ENCODE data around the gene CAMTA1.

The CAMTA1 gene

DNA sequence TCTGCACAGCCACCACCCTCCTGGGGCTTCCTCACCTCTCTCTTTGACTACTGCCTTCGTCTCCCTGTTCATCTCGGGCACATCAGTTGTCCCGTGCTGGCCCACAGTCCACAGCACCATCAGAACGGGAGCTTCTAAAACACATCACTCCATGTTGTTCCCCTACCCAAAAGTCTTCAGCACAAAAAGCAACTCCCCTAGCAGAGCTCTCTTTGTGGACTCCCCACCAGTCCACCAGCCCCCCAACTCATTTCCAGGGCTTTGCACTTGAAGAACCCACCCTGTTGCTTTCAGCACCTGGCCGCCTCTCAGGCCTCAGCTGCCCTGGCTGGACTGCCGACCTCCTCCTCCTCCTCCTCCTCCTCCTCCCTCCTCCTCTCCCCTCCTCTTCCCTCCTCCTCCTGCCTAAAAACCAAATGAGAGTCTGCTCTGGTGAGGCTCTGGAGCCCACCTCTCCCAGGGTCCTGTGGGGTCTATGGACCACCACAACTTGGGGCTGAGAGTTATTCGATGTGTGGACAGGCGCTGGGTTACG is 734.7 kb downstream of the CAMTA1 start:
- no peak overlapping the region for H2BK120ac ChIP-seq (ENCODE audit: insufficient read depth, low read length, poor library complexity)
- DNase-seq: no peak

GRCh38 chr1:7520496-7520895 is 735.2 kb downstream of the CAMTA1 start:
- H2BK5ac ChIP-seq (ENCODE audit: low read depth, low read length, poor library complexity): no peak overlapping the region
- no peaks in the 10 kb centered on the region for H3K27me3 ChIP-seq (ENCODE audit: insufficient read depth, low read length)
- H4K91ac ChIP-seq (ENCODE audit: low read depth, low read length): no peak overlapping the region
- H3K18ac ChIP-seq (ENCODE audit: low read length): no peak overlapping the region
- WGBS (ENCODE audit: extremely low coverage, insufficient coverage, insufficient read length): no CpG with 5 or more reads among the region's 4 CpGs
- H3K27ac ChIP-seq (ENCODE audit: low read depth, low read length): no peak overlapping the region
- H4K12ac ChIP-seq (ENCODE audit: low read depth, low read length): no peak overlapping the region
- H2AK5ac ChIP-seq (ENCODE audit: low read length): no peak overlapping the region
- H3K14ac ChIP-seq (ENCODE audit: low read length): no peak overlapping the region
- no peak overlapping the region for H3K9ac ChIP-seq (ENCODE audit: low read length)
- no peak overlapping the region for H3K4me3 ChIP-seq (ENCODE audit: low read depth, low read length)
- DNase-seq: no peak
- H4K8ac ChIP-seq (ENCODE audit: low read depth, low read length): no peak overlapping the region
- H2BK120ac ChIP-seq (ENCODE audit: insufficient read depth, low read length, poor library complexity): no peak overlapping the region
- H3K4me1 ChIP-seq (ENCODE audit: control insufficient read depth in 1 of 2, insufficient read depth in 2 of 2, low read length in 2 of 2): no peaks in the 10 kb centered on the region
- no peaks in the 10 kb centered on the region for H3K36me3 ChIP-seq (ENCODE audit: control insufficient read depth in 1 of 2, insufficient read depth in 2 of 2, low read length in 2 of 2)
- no peak overlapping the region for H3K4ac ChIP-seq (ENCODE audit: low read depth, low read length)
- peaks cover 3% of the 10 kb centered on the region for H3K9me3 ChIP-seq (ENCODE audit: insufficient read depth, low read depth, low read length)
- no peak overlapping the region for H3K23ac ChIP-seq (ENCODE audit: low read length)
- no peak overlapping the region for H3K4me2 ChIP-seq (ENCODE audit: low read length)
- no peak overlapping the region for H2AFZ ChIP-seq (ENCODE audit: insufficient read depth, low read length, poor library complexity)
- H3K79me2 ChIP-seq (ENCODE audit: control insufficient read depth, insufficient read depth, low read length, poor library complexity): no peaks in the 10 kb centered on the region
- H3K79me1 ChIP-seq (ENCODE audit: low read length): no peaks in the 10 kb centered on the region
- H2BK12ac ChIP-seq (ENCODE audit: low read length): no peak overlapping the region

More for the DNA sequence above, 734.7 kb downstream of the CAMTA1 start:
- H3K79me1 ChIP-seq (ENCODE audit: low read length): no peaks in the 10 kb centered on the region
- H4K8ac ChIP-seq (ENCODE audit: low read depth, low read length): no peak overlapping the region
- H3K9me3 ChIP-seq (ENCODE audit: insufficient read depth, low read depth, low read length): peaks cover 3% of the 10 kb centered on the region
- no peaks in the 10 kb centered on the region for H3K79me2 ChIP-seq (ENCODE audit: control insufficient read depth, insufficient read depth, low read length, poor library complexity)
- H3K4me1 ChIP-seq (ENCODE audit: control insufficient read depth in 1 of 2, insufficient read depth in 2 of 2, low read length in 2 of 2): no peaks in the 10 kb centered on the region
- H2BK5ac ChIP-seq (ENCODE audit: low read depth, low read length, poor library complexity): no peak overlapping the region
- no peak overlapping the region for H2BK12ac ChIP-seq (ENCODE audit: low read length)
- H3K4me2 ChIP-seq (ENCODE audit: low read length): no peak overlapping the region
- no peak overlapping the region for H3K18ac ChIP-seq (ENCODE audit: low read length)
- H3K4me3 ChIP-seq (ENCODE audit: low read depth, low read length): no peak overlapping the region
- H3K14ac ChIP-seq (ENCODE audit: low read length): no peak overlapping the region
- H3K9ac ChIP-seq (ENCODE audit: low read length): no peak overlapping the region
- no peaks in the 10 kb centered on the region for H3K27me3 ChIP-seq (ENCODE audit: insufficient read depth, low read length)
- no peak overlapping the region for H3K27ac ChIP-seq (ENCODE audit: low read depth, low read length)
- WGBS (ENCODE audit: extremely low coverage, insufficient coverage, insufficient read length): no CpG with 5 or more reads among the region's 9 CpGs
- H3K23ac ChIP-seq (ENCODE audit: low read length): no peak overlapping the region
- no peak overlapping the region for H2AFZ ChIP-seq (ENCODE audit: insufficient read depth, low read length, poor library complexity)
- H3K36me3 ChIP-seq (ENCODE audit: control insufficient read depth in 1 of 2, insufficient read depth in 2 of 2, low read length in 2 of 2): no peaks in the 10 kb centered on the region
- H4K91ac ChIP-seq (ENCODE audit: low read depth, low read length): no peak overlapping the region
- no peak overlapping the region for H2AK5ac ChIP-seq (ENCODE audit: low read length)
- no peak overlapping the region for H4K12ac ChIP-seq (ENCODE audit: low read depth, low read length)
- H3K4ac ChIP-seq (ENCODE audit: low read depth, low read length): no peak overlapping the region

GRCh38 chr1:7524341-7525337 is 739.4 kb downstream of the CAMTA1 start:
- Histone ChIP-seq H3K79me2 (ENCODE audit: control insufficient read depth, insufficient read depth, low read length, poor library complexity) (no peaks in the 10 kb centered on the region), H2AFZ (ENCODE audit: insufficient read depth, low read length, poor library complexity) (no peak overlapping the region), H3K9me3 (ENCODE audit: insufficient read depth, low read depth, low read length) (peaks cover 1% of the 10 kb centered on the region), H2BK120ac (ENCODE audit: insufficient read depth, low read length, poor library complexity) (no peak overlapping the region), H3K18ac (ENCODE audit: low read length) (no peak overlapping the region), H3K4me2 (ENCODE audit: low read length) (no peak overlapping the region), H3K9ac (ENCODE audit: low read length) (no peak overlapping the region), H3K36me3 (ENCODE audit: control insufficient read depth in 1 of 2, insufficient read depth in 2 of 2, low read length in 2 of 2) (no peaks in the 10 kb centered on the region), H3K4ac (ENCODE audit: low read depth, low read length) (no peak overlapping the region), H2BK12ac (ENCODE audit: low read length) (no peak overlapping the region), H3K4me3 (ENCODE audit: low read depth, low read length) (no peak overlapping the region), H3K14ac (ENCODE audit: low read length) (no peak overlapping the region), H2AK5ac (ENCODE audit: low read length) (no peak overlapping the region), H4K12ac (ENCODE audit: low read depth, low read length) (no peak overlapping the region), H4K8ac (ENCODE audit: low read depth, low read length) (no peak overlapping the region), H3K4me1 (ENCODE audit: control insufficient read depth in 1 of 2, insufficient read depth in 2 of 2, low read length in 2 of 2) (peaks cover 6 to 12% of the 10 kb centered on the region in 2 experiments), H3K79me1 (ENCODE audit: low read length) (no peaks in the 10 kb centered on the region), H2BK5ac (ENCODE audit: low read depth, low read length, poor library complexity) (no peak overlapping the region), H4K91ac (ENCODE audit: low read depth, low read length) (no peak overlapping the region), H3K23ac (ENCODE audit: low read length) (no peak overlapping the region), H3K27ac (ENCODE audit: low read depth, low read length) (no peak overlapping the region), H3K27me3 (ENCODE audit: insufficient read depth, low read length) (no peaks in the 10 kb centered on the region)
- no peak for DNase-seq
- WGBS (ENCODE audit: extremely low coverage, insufficient coverage, insufficient read length): no CpG with 5 or more reads among the region's 16 CpGs

GRCh38 chr1:7525338-7526063 is 740.2 kb downstream of the CAMTA1 start:
- Histone ChIP-seq H4K8ac (ENCODE audit: low read depth, low read length) (no peak overlapping the region), H2BK5ac (ENCODE audit: low read depth, low read length, poor library complexity) (no peak overlapping the region), H3K14ac (ENCODE audit: low read length) (no peak overlapping the region), H3K9me3 (ENCODE audit: insufficient read depth, low read depth, low read length) (no peaks in the 10 kb centered on the region), H3K4me3 (ENCODE audit: low read depth, low read length) (no peak overlapping the region), H3K27me3 (ENCODE audit: insufficient read depth, low read length) (no peaks in the 10 kb centered on the region), H3K79me2 (ENCODE audit: control insufficient read depth, insufficient read depth, low read length, poor library complexity) (no peaks in the 10 kb centered on the region), H3K36me3 (ENCODE audit: control insufficient read depth in 1 of 2, insufficient read depth in 2 of 2, low read length in 2 of 2) (no peaks in the 10 kb centered on the region), H3K9ac (ENCODE audit: low read length) (no peak overlapping the region), H3K27ac (ENCODE audit: low read depth, low read length) (no peak overlapping the region), H4K12ac (ENCODE audit: low read depth, low read length) (no peak overlapping the region), H2AFZ (ENCODE audit: insufficient read depth, low read length, poor library complexity) (no peak overlapping the region), H4K91ac (ENCODE audit: low read depth, low read length) (no peak overlapping the region), H3K79me1 (ENCODE audit: low read length) (no peaks in the 10 kb centered on the region), H2AK5ac (ENCODE audit: low read length) (no peak overlapping the region), H2BK12ac (ENCODE audit: low read length) (no peak overlapping the region), H3K4me2 (ENCODE audit: low read length) (no peak overlapping the region), H2BK120ac (ENCODE audit: insufficient read depth, low read length, poor library complexity) (no peak overlapping the region), H3K4ac (ENCODE audit: low read depth, low read length) (no peak overlapping the region), H3K4me1 (ENCODE audit: control insufficient read depth in 1 of 2, insufficient read depth in 2 of 2, low read length in 2 of 2) (peaks cover 6 to 12% of the 10 kb centered on the region in 2 experiments), H3K18ac (ENCODE audit: low read length) (no peak overlapping the region), H3K23ac (ENCODE audit: low read length) (no peak overlapping the region)
- DNase-seq: no peak
- no CpG with 5 or more reads among the region's 12 CpGs for WGBS (ENCODE audit: extremely low coverage, insufficient coverage, insufficient read length)
